Measurements from ENCODE around the gene SLC9A4.
"Not testable (repeated sequence)": the region's sequence is repeated elsewhere in the genome, so short reads cannot be mapped to it uniquely, and the experiment has no call there.

The SLC9A4 gene

DNA sequence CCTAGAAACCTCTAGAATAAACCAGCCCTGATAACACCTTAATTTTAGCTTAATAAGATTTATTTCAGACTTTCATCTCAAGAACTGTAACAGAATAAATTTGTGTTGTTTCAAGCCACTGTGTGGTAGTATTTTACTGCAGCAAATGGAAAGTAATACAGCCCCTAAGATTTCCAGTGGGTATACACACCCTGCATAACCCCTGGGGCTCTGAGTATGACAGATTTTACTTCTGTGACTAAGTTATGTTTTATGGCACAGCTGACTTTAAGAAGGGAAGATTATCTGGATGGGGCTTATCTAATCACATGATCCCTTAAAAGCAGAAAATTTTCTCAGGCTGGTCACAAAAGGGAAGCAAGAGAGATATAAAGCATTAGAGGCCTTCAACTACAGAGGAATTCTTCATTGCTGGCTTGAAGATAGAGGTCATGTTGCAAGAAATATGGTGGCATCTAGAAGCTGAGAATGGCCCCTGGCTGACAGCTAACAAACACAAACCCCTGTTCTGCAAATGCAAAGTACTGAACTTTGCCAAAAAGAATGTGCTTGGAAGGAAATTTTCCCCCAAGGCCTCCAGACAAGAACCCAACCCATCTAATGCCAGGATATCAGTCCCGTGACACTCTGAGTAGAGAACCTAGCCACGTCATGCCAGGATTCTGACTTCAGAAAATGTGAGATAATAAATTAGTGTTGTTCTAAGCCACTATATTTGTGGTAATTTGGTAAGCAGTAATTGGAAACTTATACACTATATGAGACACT, 78.5 kb downstream of the SLC9A4 start:
- no peak for DNase-seq

DNA sequence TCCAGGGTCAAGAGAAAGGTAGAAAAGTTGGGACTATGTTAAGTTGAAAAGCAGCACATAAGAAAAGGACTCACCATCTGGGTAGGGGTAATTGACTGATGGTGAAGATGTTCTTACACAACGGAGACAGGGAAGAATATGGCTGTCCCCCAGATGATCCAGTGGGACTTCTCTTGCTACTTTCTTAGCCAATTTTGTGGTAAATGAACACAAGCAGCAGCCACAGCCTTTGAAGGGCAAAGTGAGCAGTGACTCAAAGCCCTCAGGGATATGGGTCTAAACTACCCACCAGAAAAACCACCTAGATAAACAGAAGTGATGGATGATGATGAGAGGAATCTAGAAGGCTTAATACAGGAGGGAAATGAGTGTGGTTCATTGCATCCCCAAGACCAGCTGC, 80.6 kb downstream of the SLC9A4 start:
- DNase-seq: no peak

DNA sequence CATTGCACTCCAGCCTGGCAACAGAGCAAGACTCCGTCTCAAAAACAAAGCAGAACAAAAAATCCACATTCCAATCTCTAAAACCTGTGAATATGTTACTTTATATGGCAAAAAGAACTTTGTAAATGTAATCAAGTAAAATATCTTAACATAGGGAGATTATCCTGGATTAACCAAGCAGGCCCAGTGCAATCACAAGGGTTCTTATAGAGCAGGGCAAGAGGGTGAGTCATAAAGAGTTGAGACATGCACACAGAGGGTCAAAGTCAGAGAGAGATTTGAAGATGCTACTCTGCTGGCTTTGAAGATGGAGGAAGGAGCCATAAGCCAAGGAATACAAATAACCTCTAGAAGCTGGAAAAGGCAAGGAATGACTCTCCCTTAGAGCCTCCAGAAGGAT, 85.4 kb downstream of the SLC9A4 start:
- DNase-seq: no peak

DNA sequence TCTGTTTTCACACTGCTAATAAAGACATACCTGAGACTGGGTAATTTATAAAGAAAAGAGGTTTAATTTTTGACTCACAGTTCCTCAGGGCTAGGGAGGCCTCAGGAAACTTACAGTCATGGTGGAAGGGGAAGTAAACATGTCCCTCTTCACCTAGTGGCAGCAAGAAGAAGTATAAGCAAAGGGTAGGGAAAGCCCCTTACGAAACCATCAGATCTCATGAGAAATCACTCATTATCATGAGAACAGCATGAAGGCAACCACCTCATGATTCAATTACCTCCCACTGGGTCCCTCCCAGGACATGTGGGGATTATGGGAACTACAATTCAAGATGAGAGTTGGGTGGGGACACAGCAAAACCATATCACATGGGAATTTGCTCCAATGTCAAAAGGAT, 89.5 kb downstream of the SLC9A4 start:
- not testable (repeated sequence) for DNase-seq

DNA sequence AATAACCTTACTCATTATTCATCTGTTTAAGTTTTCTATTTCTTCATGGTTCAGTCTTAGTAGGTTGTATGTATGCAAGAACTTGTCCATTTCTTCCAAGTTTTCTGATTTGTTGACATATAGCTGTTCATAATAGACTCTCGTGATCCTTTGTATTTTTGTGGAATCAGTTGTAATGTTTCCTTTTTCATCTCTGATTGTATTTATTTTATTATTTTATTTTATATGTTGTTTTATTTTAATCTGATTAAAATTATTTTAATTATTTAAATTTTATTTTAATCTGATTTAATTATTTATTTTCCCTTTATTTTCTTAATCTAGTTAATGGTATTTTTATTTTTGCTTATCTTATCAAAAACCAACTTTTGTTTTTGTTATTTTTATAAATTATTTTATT, 102.9 kb downstream of the SLC9A4 start:
- no peak for DNase-seq

DNA sequence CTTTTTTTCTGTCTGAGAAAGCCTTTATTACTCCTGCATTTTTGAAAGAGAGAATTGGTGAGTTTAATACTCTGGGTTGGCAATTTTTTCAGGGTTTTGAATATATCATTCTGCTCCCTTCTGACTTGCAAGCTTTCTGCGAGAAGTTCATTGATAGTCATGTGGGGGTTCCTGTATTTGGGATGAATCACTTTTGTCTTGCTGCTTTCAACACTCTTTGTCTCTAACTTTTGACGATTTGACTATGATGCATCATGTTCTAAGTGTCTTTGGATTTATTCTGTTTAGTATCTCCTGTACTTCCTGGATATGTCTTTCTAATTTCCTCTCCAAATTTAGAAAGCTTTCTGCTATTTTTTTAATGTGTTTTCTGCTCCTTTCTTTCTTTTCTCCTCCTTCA, 105.3 kb downstream of the SLC9A4 start:
- DNase-seq: no peak

DNA sequence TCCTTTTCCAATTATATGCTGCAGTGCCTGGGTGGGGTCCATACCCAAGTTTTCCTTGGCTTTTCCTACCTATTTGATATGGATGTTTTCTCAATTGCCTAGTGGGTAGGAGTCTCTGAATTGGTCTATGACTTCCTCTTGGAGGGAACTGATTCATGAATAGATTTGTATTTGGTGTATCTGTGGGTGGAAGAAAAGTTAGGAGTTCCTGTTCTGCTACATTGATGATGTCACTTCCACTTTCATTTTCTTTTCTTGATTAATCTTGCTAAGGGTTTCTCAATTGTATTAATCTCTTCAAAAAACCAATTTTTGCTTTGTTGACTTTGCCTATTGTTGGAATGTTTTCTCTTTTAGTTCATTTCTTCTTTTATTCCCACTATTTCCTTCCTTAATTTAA, 108.9 kb downstream of the SLC9A4 start:
- no peak for DNase-seq

DNA sequence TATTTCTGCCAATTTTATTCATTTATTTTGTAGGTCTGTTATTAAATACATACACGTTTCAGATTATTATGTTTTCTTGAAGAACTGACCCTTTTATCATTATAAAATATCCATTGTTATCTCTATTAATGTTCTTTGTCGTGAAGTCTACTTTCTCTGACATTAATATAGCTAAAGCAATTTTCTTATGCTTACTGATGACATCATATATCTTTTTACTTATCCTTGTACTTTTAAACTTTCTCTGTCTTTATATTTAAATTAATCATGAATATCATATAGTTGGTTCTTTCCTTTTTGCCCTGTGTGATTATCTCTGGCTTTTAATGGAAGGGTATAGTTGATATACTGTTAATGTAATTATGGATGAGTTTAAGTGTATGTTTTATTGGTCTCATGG, 109.8 kb downstream of the SLC9A4 start:
- no peak for DNase-seq
